HepG2 (cell line): ENCODE results near the gene SPTBN2. TPM values are rescaled to one million over a fixed set of nuclear protein-coding genes. Genes with fewer than 3 reads are reported as not detected.

Experiments used
- ATAC-seq: fragments of 200-7000 bp; cut with Tn5 transposase; 3 replicates; pipeline ENCODE4 v1.9.1; 2020; ENCODE audit warnings: mild to moderate bottlenecking, moderate library complexity
- BruUV-seq: library from RNA; stranded (reverse); fragments of 400-500 nt; replicated peaks from 2 replicates; lab custom pipeline; 2021; lab: Mats Ljungman, UMichigan
- CTCF ChIA-PET: fragments of 300-600 bp; formaldehyde crosslinking; extraction: SDS; loops from one replicate; lab custom pipeline; 2021; ENCODE audit warnings: low total read pairs, inconsistent platforms, low intra/inter-chr PET ratio; lab: Yijun Ruan, JAX
- POLR2A ChIA-PET: fragments of 350-600 bp; sonication (Branson Sonifier 250); formaldehyde crosslinking; loops from one replicate; lab custom pipeline; 2020; ENCODE audit warnings: antibody characterized with exemption, inconsistent platforms; lab: Yijun Ruan, JAX
- DNase-seq: peaks from one replicate; pipeline ENCODE4 v3.0.0-alpha.2; 2015; ENCODE audit warnings: low spot score
- FAIRE-seq: peaks from 3 replicates; lab custom pipeline; 2011; peaks lifted over from hg19 to GRCh38; lab: Jason Lieb, UNC
- H2AFZ ChIP-seq: one replicate; pipeline ENCODE4 v1.6.1; 2011; ENCODE audit warnings: low read length, inconsistent platforms
- H3K27ac ChIP-seq: fragments of 300-600 bp; 3 replicates; pipeline ENCODE4 v1.8.0; 2011; ENCODE audit warnings: mixed run types, mild to moderate bottlenecking, mixed read lengths, low read length, inconsistent platforms; ENCODE audit not compliant: insufficient read depth; ENCODE audit errors: extremely low read length
- H3K27me3 ChIP-seq, 2 experiments: fragments of 200-600 bp in 1 of 2; 2 replicates in 1 of 2; 3 replicates in 1 of 2; pipeline versions ENCODE4 v1.6.0 to v1.8.0; 2011; ENCODE audit warnings: low read length in 2 of 2, mild to moderate bottlenecking in 2 of 2, moderate library complexity in 2 of 2, inconsistent platforms in 1 of 2; ENCODE audit not compliant: insufficient read depth in 2 of 2, control insufficient read depth in 1 of 2
- H3K36me3 ChIP-seq, 2 experiments: fragments of 200-600 bp in 1 of 2; replicated peaks in 1 of 2; 2 replicates in 1 of 2; 3 replicates in 1 of 2; pipeline versions ENCODE4 v1.5.1 to v1.8.0; 2011; ENCODE audit warnings: low read length in 2 of 2, inconsistent platforms in 1 of 2; ENCODE audit not compliant: insufficient read depth in 2 of 2, control insufficient read depth in 1 of 2
- H3K4me1 ChIP-seq: 2 replicates; pipeline ENCODE4 v1.5.1; 2012; ENCODE audit warnings: low read length, inconsistent platforms; ENCODE audit not compliant: insufficient read depth
- H3K4me2 ChIP-seq: 2 replicates; pipeline ENCODE4 v1.6.0; 2011; ENCODE audit warnings: low read depth, low read length, inconsistent platforms
- H3K4me3 ChIP-seq, 3 experiments: fragments of 200-600 bp in 1 of 3; sonication (generic), shearing (Covaris generic) in 1 of 3; replicated peaks in 1 of 3; 2 replicates each; pipeline ENCODE4 v1.5.1; 2011 to 2016; ENCODE audit warnings: low read length in 3 of 3, inconsistent platforms in 2 of 3, low read depth in 2 of 3, mild to moderate bottlenecking in 2 of 3, control low read depth in 1 of 3, mixed read lengths in 1 of 3; ENCODE audit not compliant: insufficient read depth in 1 of 3
- H3K79me2 ChIP-seq: one replicate; pipeline ENCODE4 v1.6.1; 2011; ENCODE audit warnings: low read length, inconsistent platforms; ENCODE audit not compliant: insufficient read depth
- H3K9ac ChIP-seq: 2 replicates; pipeline ENCODE4 v1.6.0; 2011; ENCODE audit warnings: mild to moderate bottlenecking, low read depth, low read length, inconsistent platforms; ENCODE audit not compliant: insufficient read depth
- H3K9me3 ChIP-seq: 2 replicates; pipeline ENCODE4 v1.5.1; 2012; ENCODE audit warnings: mild to moderate bottlenecking, low read length
- H4K20me1 ChIP-seq: 2 replicates; pipeline ENCODE4 v1.6.0; 2011; ENCODE audit warnings: inconsistent platforms, mild to moderate bottlenecking, low read length, moderate library complexity; ENCODE audit not compliant: insufficient read depth
- CBX1 ChIP-seq: IDR thresholded peaks from one replicate; pipeline ENCODE4 v1.6.1; 2016; ENCODE audit warnings: antibody characterized with exemption, low read depth
- HNRNPL ChIP-seq: fragments of 200-400 bp; formaldehyde crosslinking; IDR thresholded peaks from 2 replicates; pipeline ENCODE4 v1.6.1; 2017; ENCODE audit warnings: mild to moderate bottlenecking, low read depth, low read length
- MTF1 ChIP-seq: sonication (generic); formaldehyde crosslinking; IDR thresholded peaks from 2 replicates; pipeline ENCODE4 v1.5.0; 2020; ENCODE audit warnings: missing genetic modification reagents
- RCOR2 ChIP-seq: IDR thresholded peaks from 2 replicates; pipeline ENCODE4 v1.6.1; 2016; ENCODE audit warnings: missing biosample characterization, missing genetic modification reagents
- STAG1 ChIP-seq: sonication (generic); formaldehyde crosslinking; IDR thresholded peaks from 2 replicates; pipeline ENCODE4 v1.4.0; 2020; ENCODE audit warnings: missing genetic modification reagents
- TSC22D2 ChIP-seq: sonication (generic); formaldehyde crosslinking; IDR thresholded peaks from 2 replicates; pipeline ENCODE4 v1.5.1; 2020; ENCODE audit warnings: missing genetic modification reagents, mild to moderate bottlenecking, borderline replicate concordance
- ZBTB8A ChIP-seq: sonication (generic); formaldehyde crosslinking; IDR thresholded peaks from 2 replicates; pipeline ENCODE4 v1.4.0; 2020; ENCODE audit warnings: mild to moderate bottlenecking, low read depth, missing genetic modification reagents, borderline replicate concordance
- ZMYM4 ChIP-seq: sonication (generic); formaldehyde crosslinking; IDR thresholded peaks from 2 replicates; pipeline ENCODE4 v1.8.1; 2023; ENCODE audit warnings: mild to moderate bottlenecking, missing genetic modification reagents
- ZNF468 ChIP-seq: sonication (generic); formaldehyde crosslinking; IDR thresholded peaks from 2 replicates; pipeline ENCODE4 v1.8.0; 2022; ENCODE audit warnings: mild to moderate bottlenecking, moderate library complexity, missing genetic modification reagents
- WGBS: methylation state at CpG from one replicate; pipeline ENCODE4 v1.1.6; 2017; ENCODE audit warnings: low lambda C conversion rate; 5-methylcytosine and 5-hydroxymethylcytosine counted together
- in situ Hi-C: cut with HindIII; loops from 2 replicates; pipeline ENCODE4 v1.10.0; 2017; ENCODE audit warnings: low pct_unique_long_range_greater_than_20kb; ENCODE audit not compliant: extremely low pct_ligation_motif_present
- intact Hi-C: fragments of 100-400 bp; cut with micrococcal nuclease; formaldehyde crosslinking; loops from one replicate; pipeline ENCODE4 v1.10.0; 2022; ENCODE audit not compliant: unreplicated experiment
- polyA plus RNA-seq, 8 experiments: library from polyadenylated mRNA; depleted of rRNA in 3 of 8; stranded (reverse) in 7 of 8; unstranded in 1 of 8; fragments of >200 nt; fragmentation: Illumina TruSeq in 4 of 8; extraction: Trizol in 4 of 8; gene quantifications; 2 replicates each; pipeline versions ENCODE4 v1.2.1 to v1.2.3, GENCODE V29; 2011 to 2016; ENCODE audit warnings: low read depth in 4 of 8, missing spikeins in 1 of 8, mixed read lengths in 1 of 8; ENCODE audit not compliant: insufficient read depth in 1 of 8
- total RNA-seq, 5 experiments: library from RNA; depleted of rRNA; stranded (reverse); fragments of >200 nt; fragmentation: Illumina TruSeq; extraction: Trizol; gene quantifications; 2 replicates each; pipeline ENCODE4 v1.2.3, GENCODE V29; 2016; ENCODE audit warnings: low read depth in 1 of 5
- TF ChIP-seq, protein P1 (sequence below): sonication (generic); formaldehyde crosslinking; IDR thresholded peaks from 2 replicates; pipeline ENCODE4 v1.8.0; 2022; ENCODE audit warnings: missing genetic modification reagents, low read depth, mild to moderate bottlenecking, borderline replicate concordance
- TF ChIP-seq, protein P2 (sequence below): sonication (generic); formaldehyde crosslinking; IDR thresholded peaks from 2 replicates; pipeline ENCODE4 v1.4.0; 2020; ENCODE audit warnings: missing genetic modification reagents
- TF ChIP-seq, protein P3 (sequence below): IDR thresholded peaks from 2 replicates; pipeline ENCODE4 v1.6.1; 2016; ENCODE audit warnings: low read depth

SPTBN2 gene
- total and polyA plus RNA-seq, 2 of the 13 experiments (the other 11 are each of a cell fraction or from before 2014, with no cell fraction given), result 0.65 to 4.0 TPM

DNA sequence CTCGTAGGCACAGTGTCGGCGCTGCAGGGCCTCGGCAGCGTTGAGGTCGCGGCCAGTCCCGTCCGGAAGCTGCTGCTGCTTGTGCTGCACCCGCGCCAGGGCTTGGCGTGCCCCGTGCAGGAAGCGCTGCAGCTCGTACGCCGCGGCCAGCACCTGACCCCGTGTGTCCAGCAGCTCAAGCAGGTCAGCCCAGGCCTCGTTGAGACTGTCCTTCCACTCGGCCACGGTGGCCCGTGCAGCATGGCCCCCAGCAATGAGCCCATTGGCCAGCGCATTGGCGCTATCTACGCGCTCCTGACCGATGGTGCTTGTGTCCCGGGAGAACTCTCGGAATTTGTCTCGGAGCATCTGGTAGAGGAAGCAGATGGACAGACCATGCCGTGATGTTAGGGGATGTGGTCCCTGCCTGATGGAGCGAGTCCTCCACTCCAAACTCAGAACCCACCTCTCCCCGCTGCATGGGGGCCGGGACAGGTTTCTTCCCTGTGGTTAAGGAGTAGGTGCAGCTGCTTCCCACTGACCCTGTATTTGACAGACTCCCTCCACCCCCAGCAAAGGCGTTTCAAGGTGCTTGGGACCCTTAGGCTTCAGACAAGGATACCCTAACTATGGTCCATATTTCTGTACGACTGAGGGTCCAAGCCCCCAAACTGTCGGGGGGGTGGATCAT lies 37.6 kb downstream of the SPTBN2 start:
- 91% methylated on average over 27 of the region's 38 CpGs for WGBS
- Histone ChIP-seq H3K36me3 (no peaks in the 10 kb centered on the region), H4K20me1 (no peaks in the 10 kb centered on the region), H3K4me2 (no peak overlapping the region), H3K79me2 (no peaks in the 10 kb centered on the region), H3K27me3 (no peaks in the 10 kb centered on the region), H3K9ac (no peak overlapping the region), H3K4me3 (no peak overlapping the region), H2AFZ (no peak overlapping the region), H3K9me3 (no peaks in the 10 kb centered on the region), H3K27ac (no peak overlapping the region), H3K4me1 (no peaks in the 10 kb centered on the region)
- no TSS peak for BruUV-seq
- in situ Hi-C loops (loop anchor here (5.0 to 10.0 kb wide), 3 partner anchors 141 to 287 kb away; partner anchors contain the start of gene C11orf86), intact Hi-C loops (no loop called here)
- POLR2A ChIA-PET, result no interaction called here
- no peak for ATAC-seq
- CTCF ChIA-PET, result no interaction called here
- FAIRE-seq, result no peak
- no peak for DNase-seq
- no peak for TF ChIP-seq STAG1 (CRISPR knock-in tag)
- TF ChIP-seq, protein P1, sequence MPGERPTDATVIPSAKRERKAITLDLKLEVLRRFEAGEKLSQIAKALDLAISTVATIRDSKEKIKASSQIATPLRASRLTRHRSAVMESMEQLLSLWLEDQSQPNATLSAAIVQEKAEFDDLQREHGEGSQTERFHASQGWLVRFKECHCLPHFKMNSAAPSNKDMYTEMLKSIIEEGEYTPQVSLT, result no peak
- no peak for TF ChIP-seq ZNF468 (CRISPR knock-in tag)
- TF ChIP-seq CBX1, result no peak
- TF ChIP-seq, protein P2, sequence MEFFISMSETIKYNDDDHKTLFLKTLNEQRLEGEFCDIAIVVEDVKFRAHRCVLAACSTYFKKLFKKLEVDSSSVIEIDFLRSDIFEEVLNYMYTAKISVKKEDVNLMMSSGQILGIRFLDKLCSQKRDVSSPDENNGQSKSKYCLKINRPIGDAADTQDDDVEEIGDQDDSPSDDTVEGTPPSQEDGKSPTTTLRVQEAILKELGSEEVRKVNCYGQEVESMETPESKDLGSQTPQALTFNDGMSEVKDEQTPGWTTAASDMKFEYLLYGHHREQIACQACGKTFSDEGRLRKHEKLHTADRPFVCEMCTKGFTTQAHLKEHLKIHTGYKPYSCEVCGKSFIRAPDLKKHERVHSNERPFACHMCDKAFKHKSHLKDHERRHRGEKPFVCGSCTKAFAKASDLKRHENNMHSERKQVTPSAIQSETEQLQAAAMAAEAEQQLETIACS (CRISPR knock-in tag), result no peak
- TF ChIP-seq TSC22D2, result no peak
- no peak for TF ChIP-seq ZMYM4
- TF ChIP-seq MTF1 (CRISPR knock-in tag), result no peak
- no peak for TF ChIP-seq ZBTB8A
- TF ChIP-seq, protein P3, sequence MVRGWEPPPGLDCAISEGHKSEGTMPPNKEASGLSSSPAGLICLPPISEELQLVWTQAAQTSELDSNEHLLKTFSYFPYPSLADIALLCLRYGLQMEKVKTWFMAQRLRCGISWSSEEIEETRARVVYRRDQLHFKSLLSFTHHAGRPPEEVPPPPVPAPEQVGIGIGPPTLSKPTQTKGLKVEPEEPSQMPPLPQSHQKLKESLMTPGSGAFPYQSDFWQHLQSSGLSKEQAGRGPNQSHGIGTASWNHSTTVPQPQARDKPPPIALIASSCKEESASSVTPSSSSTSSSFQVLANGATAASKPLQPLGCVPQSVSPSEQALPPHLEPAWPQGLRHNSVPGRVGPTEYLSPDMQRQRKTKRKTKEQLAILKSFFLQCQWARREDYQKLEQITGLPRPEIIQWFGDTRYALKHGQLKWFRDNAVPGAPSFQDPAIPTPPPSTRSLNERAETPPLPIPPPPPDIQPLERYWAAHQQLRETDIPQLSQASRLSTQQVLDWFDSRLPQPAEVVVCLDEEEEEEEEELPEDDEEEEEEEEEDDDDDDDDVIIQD (CRISPR knock-in tag), result no peak
- no peak for TF ChIP-seq RCOR2 (CRISPR knock-in tag)
- no peak for TF ChIP-seq HNRNPL
